SK-N-SH (cell line): Measurements from ENCODE around the gene SYT11. TPM values are rescaled to one million over a fixed set of nuclear protein-coding genes. Genes with fewer than 3 reads are reported as not detected.

Source experiments
- CTCF ChIA-PET: fragments of 300-600, 350-600 bp; formaldehyde crosslinking; extraction: SDS; loops from one replicate; lab custom pipeline; 2021; lab: Yijun Ruan, JAX
- POLR2A ChIA-PET: fragments of 350-600 bp; sonication (Branson Sonifier 250); formaldehyde crosslinking; extraction: SDS; loops from one replicate; lab custom pipeline; 2020; ENCODE audit warnings: antibody characterized with exemption, inconsistent platforms; lab: Yijun Ruan, JAX
- DNase-seq: peaks from one replicate; pipeline ENCODE4 v3.0.0; 2012
- H2AFZ ChIP-seq: fragments of 200-600 bp; sonication (generic); 2 replicates; pipeline ENCODE4 v1.8.1; 2016; ENCODE audit warnings: antibody characterized with exemption, mild to moderate bottlenecking, low read depth
- H3F3A ChIP-seq: fragments of 200-600 bp; sonication (generic); replicated peaks from 2 replicates; pipeline ENCODE3; 2016; ENCODE audit warnings: antibody characterized with exemption, mild to moderate bottlenecking; ENCODE audit not compliant: insufficient read depth
- H3K27ac ChIP-seq, 2 experiments: fragments of 200-500 bp in 1 of 2; fragments of 200-600 bp in 1 of 2; sonication (Bioruptor generic) in 1 of 2; sonication (generic), shearing (Covaris generic) in 1 of 2; 2 replicates each; pipeline versions ENCODE4 v1.5.1 to v1.6.1; 2014 to 2016; ENCODE audit warnings: low read depth in 2 of 2, inconsistent platforms in 1 of 2, low read length in 1 of 2, mild to moderate bottlenecking in 1 of 2, mixed read lengths in 1 of 2
- H3K27me3 ChIP-seq: fragments of 200-600 bp; sonication (generic), shearing (Covaris generic); 2 replicates; pipeline ENCODE4 v1.6.1; 2016; ENCODE audit warnings: mixed run types; ENCODE audit not compliant: insufficient read depth
- H3K36me3 ChIP-seq, 2 experiments: fragments of 200-500 bp in 1 of 2; fragments of 200-600 bp in 1 of 2; sonication (Bioruptor generic) in 1 of 2; sonication (generic) in 1 of 2; replicated peaks in 1 of 2; 2 replicates each; pipeline versions ENCODE3 to v1.5.1; 2014 to 2016; ENCODE audit warnings: low read length in 1 of 2, mild to moderate bottlenecking in 1 of 2; ENCODE audit not compliant: insufficient read depth in 2 of 2, control insufficient read depth in 1 of 2
- H3K4me1 ChIP-seq, 2 experiments: fragments of 200-500 bp in 1 of 2; fragments of 200-600 bp in 1 of 2; sonication (Bioruptor generic) in 1 of 2; sonication (generic), shearing (Covaris generic) in 1 of 2; 2 replicates each; pipeline versions ENCODE4 v1.5.1 to v1.6.1; 2014 to 2016; ENCODE audit warnings: low read depth in 1 of 2, low read length in 1 of 2, mixed run types in 1 of 2; ENCODE audit not compliant: insufficient read depth in 2 of 2, control insufficient read depth in 1 of 2
- H3K4me2 ChIP-seq: fragments of 200-600 bp; sonication (generic), shearing (Covaris generic); 2 replicates; pipeline ENCODE4 v1.6.1; 2017; ENCODE audit warnings: mixed run types
- H3K4me3 ChIP-seq, 2 experiments: fragments of 200-500 bp in 1 of 2; fragments of 200-600 bp in 1 of 2; sonication (Bioruptor generic) in 1 of 2; sonication (generic), shearing (Covaris generic) in 1 of 2; 2 replicates each; pipeline versions ENCODE4 v1.5.1 to v1.8.1; 2014 to 2016; ENCODE audit warnings: low read depth in 2 of 2, inconsistent platforms in 1 of 2, low read length in 1 of 2, mild to moderate bottlenecking in 1 of 2, mixed read lengths in 1 of 2, moderate library complexity in 1 of 2
- H3K79me2 ChIP-seq: fragments of 200-600 bp; sonication (generic); 2 replicates; pipeline ENCODE4 v1.8.1; 2017; ENCODE audit warnings: mild to moderate bottlenecking; ENCODE audit not compliant: insufficient read depth
- H3K9ac ChIP-seq: fragments of 200-600 bp; sonication (generic); 2 replicates; pipeline ENCODE4 v1.6.1; 2017; ENCODE audit warnings: mixed run types
- H3K9me2 ChIP-seq: fragments of 200-600 bp; sonication (generic); 2 replicates; pipeline ENCODE4 v1.6.1; 2017; ENCODE audit warnings: mixed run types
- H3K9me3 ChIP-seq: fragments of 200-600 bp; sonication (generic); 2 replicates; pipeline ENCODE4 v1.6.1; 2017; ENCODE audit warnings: mixed run types, mild to moderate bottlenecking, moderate library complexity
- H4K20me1 ChIP-seq: fragments of 200-600 bp; sonication (generic); 2 replicates; pipeline ENCODE4 v1.6.1; 2017; ENCODE audit warnings: mild to moderate bottlenecking, mixed run types; ENCODE audit not compliant: insufficient read depth
- CTCF ChIP-seq: fragments of 200-600 bp; sonication (generic); IDR thresholded peaks from 2 replicates; pipeline ENCODE4 v1.6.1; 2017; ENCODE audit warnings: antibody characterized with exemption, mild to moderate bottlenecking, moderate library complexity
- ELF1 ChIP-seq: IDR thresholded peaks from 2 replicates; pipeline ENCODE4 v1.4.0; 2012
- EZH2phosphoT487 ChIP-seq: fragments of 200-600 bp; sonication (generic); IDR thresholded peaks from 2 replicates; pipeline ENCODE4 v1.6.1; 2017; ENCODE audit warnings: low read depth, mixed run types, mild to moderate bottlenecking, antibody characterized with exemption, moderate library complexity, borderline replicate concordance
- FOSL2 ChIP-seq: IDR thresholded peaks from 2 replicates; pipeline ENCODE4 v1.4.0; 2012; ENCODE audit warnings: low read depth, mild to moderate bottlenecking, moderate library complexity, borderline replicate concordance
- GATA2 ChIP-seq: sonication (generic); formaldehyde crosslinking; IDR thresholded peaks from 2 replicates; pipeline ENCODE4 v1.5.0; 2020; ENCODE audit warnings: mild to moderate bottlenecking, missing genetic modification reagents
- IRF3 ChIP-seq: fragments of 150-350 bp; IDR thresholded peaks from 2 replicates; pipeline ENCODE4 v1.6.1; 2016; ENCODE audit warnings: mild to moderate bottlenecking, low read depth, low read length
- MAX ChIP-seq: IDR thresholded peaks from 2 replicates; pipeline ENCODE4 v1.4.0; 2012; ENCODE audit warnings: low read depth
- MEF2A ChIP-seq: IDR thresholded peaks from 2 replicates; pipeline ENCODE4 v1.4.0; 2012; ENCODE audit warnings: low read depth, borderline replicate concordance
- MXI1 ChIP-seq: IDR thresholded peaks from 2 replicates; pipeline ENCODE4 v1.6.1; 2012; ENCODE audit warnings: mild to moderate bottlenecking, low read depth, low read length, improper control_type of control experiment
- PBX3 ChIP-seq: IDR thresholded peaks from 2 replicates; pipeline ENCODE4; 2012
- POLR2AphosphoS5 ChIP-seq: IDR thresholded peaks from 2 replicates; pipeline ENCODE4 v1.6.1; 2012; ENCODE audit warnings: low read depth, low read length
- RCOR1 ChIP-seq: fragments of 150-350 bp; IDR thresholded peaks from 2 replicates; pipeline ENCODE4 v1.6.1; 2017; ENCODE audit warnings: antibody characterized with exemption, low read length
- SMC3 ChIP-seq: IDR thresholded peaks from 2 replicates; pipeline ENCODE4 v1.6.1; 2012; ENCODE audit warnings: low read depth, low read length, improper control_type of control experiment
- USF1 ChIP-seq: IDR thresholded peaks from 2 replicates; pipeline ENCODE4 v1.4.0; 2012; ENCODE audit warnings: low read depth, borderline replicate concordance
- USF2 ChIP-seq: fragments of 150-350 bp; IDR thresholded peaks from 2 replicates; pipeline ENCODE4 v1.6.1; 2017; ENCODE audit warnings: antibody characterized with exemption, low read length, low read depth, borderline replicate concordance
- ZBTB33 ChIP-seq: IDR thresholded peaks from 2 replicates; pipeline ENCODE4 v1.4.0; 2012; ENCODE audit warnings: low read depth, borderline replicate concordance
- WGBS: methylation state at CpG from one replicate; pipeline ENCODE4 v1.1.6; 2017; ENCODE audit warnings: low lambda C conversion rate; 5-methylcytosine and 5-hydroxymethylcytosine counted together
- polyA plus RNA-seq, 3 experiments: library from polyadenylated mRNA; depleted of rRNA; stranded (reverse); fragments of >200 nt; gene quantifications; 2 replicates each; pipeline ENCODE4 v1.2.3, GENCODE V29; 2012

The SYT11 gene
- polyA plus RNA-seq, 1 of the 3 experiments (the other 2 are of a cell fraction): 26.7 TPM

GRCh38 chr1:155827450-155827849 is 31.9 kb upstream of the SYT11 start:
- Histone ChIP-seq H3K27me3 (no peaks in the 10 kb centered on the region), H3K9me2 (no peaks in the 10 kb centered on the region), H3F3A (no peaks in the 10 kb centered on the region), H3K4me3 (no peak overlapping the region), H3K9me3 (no peaks in the 10 kb centered on the region), H2AFZ (no peak overlapping the region), H3K4me2 (no peak overlapping the region), H3K9ac (no peak overlapping the region), H3K27ac (no peak overlapping the region), H3K36me3 (peaks cover 11 to 22% of the 10 kb centered on the region in 2 experiments), H3K4me1 (no peaks in the 10 kb centered on the region), H4K20me1 (no peaks in the 10 kb centered on the region), H3K79me2 (peaks cover 60% of the 10 kb centered on the region)
- 89% methylated on average over 3 of the region's 4 CpGs for WGBS
- no peak for DNase-seq
- no peak for TF ChIP-seq MAX
- TF ChIP-seq GATA2: no peak
- no peak for TF ChIP-seq RCOR1
- no peak for TF ChIP-seq ELF1
- no peak for TF ChIP-seq IRF3
- TF ChIP-seq PBX3: no peak
- TF ChIP-seq SMC3: no peak
- no peak for TF ChIP-seq MXI1
- TF ChIP-seq USF2: no peak
- TF ChIP-seq USF1: no peak
- POLR2A ChIA-PET: no interaction called here
- CTCF ChIA-PET: no interaction called here

GRCh38 chr1:155831279-155831976 is 27.9 kb upstream of the SYT11 start:
- H3K27me3 ChIP-seq: no peaks in the 10 kb centered on the region
- TF ChIP-seq MEF2A: no peak
- TF ChIP-seq CTCF: no peak
- no peak for TF ChIP-seq ZBTB33
- no peak for TF ChIP-seq EZH2phosphoT487
- no peak for TF ChIP-seq FOSL2
- TF ChIP-seq POLR2AphosphoS5: no peak
- no peak overlapping the region for H3K4me3 ChIP-seq
- CTCF ChIA-PET: interaction anchor here (0.7 kb wide), 1 partner anchor 251 kb away, joined by 3 read pairs; no protein-coding TSS in a partner anchor
- peaks cover 0 to 6% of the 10 kb centered on the region in 2 experiments; a peak in 2 of 4 replicates for H3K4me1 ChIP-seq
- H2AFZ ChIP-seq: no peak overlapping the region
- H3K79me2 ChIP-seq: peaks cover 72% of the 10 kb centered on the region
- DNase-seq: no peak
- H3K9me2 ChIP-seq: no peaks in the 10 kb centered on the region
- peaks cover 8% of the 10 kb centered on the region for H3F3A ChIP-seq
- H3K9me3 ChIP-seq: no peaks in the 10 kb centered on the region
- no peak overlapping the region for H3K9ac ChIP-seq
- no peaks in the 10 kb centered on the region for H4K20me1 ChIP-seq
- no peak overlapping the region for H3K27ac ChIP-seq
- peaks cover 4 to 9% of the 10 kb centered on the region in 2 experiments for H3K36me3 ChIP-seq
- WGBS: 95% methylated on average over 7 of the region's 7 CpGs
- H3K4me2 ChIP-seq: no peak overlapping the region
- POLR2A ChIA-PET: interaction anchor here (0.5 kb wide), 1 partner anchor 10 kb away, joined by 3 read pairs; no protein-coding TSS in a partner anchor
